ENCODE measurements around the gene MLH3. TPM values are rescaled to one million over a fixed set of nuclear protein-coding genes. Genes with fewer than 3 reads are reported as not detected.

Gene MLH3
- total and polyA plus RNA-seq, 2 donors (not counting 1 experiment from before 2014, with no cell fraction given) = 12.2 to 53.8 TPM

GRCh38 chr14:75015496-75015895, 35.8 kb downstream of the MLH3 start:
- no peaks in the 10 kb centered on the region for H4K20me1 ChIP-seq (ENCODE audit: control insufficient read depth, extremely low read depth, insufficient read depth, low read length)
- TF ChIP-seq CTCF (conservative IDR thresholded peaks at IDR 0.05 in 1 of 2, IDR thresholded peaks at IDR 0.05 in 1 of 2; ENCODE audit: low read depth in 1 of 2, low read length in 2 of 2) = no peak
- no peak for TF ChIP-seq EZH2 (IDR thresholded peaks at IDR 0.05; ENCODE audit: low read length, missing control alignments)
- peaks cover 9% of the 10 kb centered on the region for H3K4me1 ChIP-seq (ENCODE audit: control insufficient read depth, extremely low read depth, insufficient read depth, low read length)

GRCh38 chr14:75013290-75013689, 38.0 kb downstream of the MLH3 start:
- no peak overlapping the region for H3K9ac ChIP-seq (ENCODE audit: insufficient read depth, low read length)
- H3K27ac ChIP-seq (ENCODE audit: insufficient read depth, low read length) = no peak overlapping the region
- peaks cover 9% of the 10 kb centered on the region for H3K4me1 ChIP-seq (ENCODE audit: control insufficient read depth, extremely low read depth, insufficient read depth, low read length)
- peaks cover 10% of the 10 kb centered on the region for H3K36me3 ChIP-seq (ENCODE audit: control insufficient read depth, insufficient read depth, low read length)
- no peak overlapping the region for H3K4me2 ChIP-seq (ENCODE audit: extremely low read depth, insufficient read depth, low read length)
- no peaks in the 10 kb centered on the region for H3K79me2 ChIP-seq (ENCODE audit: control insufficient read depth, insufficient read depth, low read length)
- H2AFZ ChIP-seq (ENCODE audit: low read length) = no peak overlapping the region
- H3K27me3 ChIP-seq (ENCODE audit: control insufficient read depth, insufficient read depth, low read length) = no peaks in the 10 kb centered on the region
- no peaks in the 10 kb centered on the region for H4K20me1 ChIP-seq (ENCODE audit: control insufficient read depth, extremely low read depth, insufficient read depth, low read length)
- H3K4me3 ChIP-seq (replicated peaks in 1 of 4; ENCODE audit: control extremely low read depth in 1 of 4, insufficient read depth in 1 of 4, low read depth in 3 of 4, low read length in 4 of 4) = no peak overlapping the region
- DNase-seq (ENCODE audit: low read depth in 2 of 2) = no peak
- no peaks in the 10 kb centered on the region for H3K9me3 ChIP-seq (ENCODE audit: control insufficient read depth, insufficient read depth, low read depth, low read length)
- TF ChIP-seq EZH2 (IDR thresholded peaks at IDR 0.05; ENCODE audit: low read length, missing control alignments) (no peak), CTCF (conservative IDR thresholded peaks at IDR 0.05 in 1 of 2, IDR thresholded peaks at IDR 0.05 in 1 of 2; ENCODE audit: low read depth in 1 of 2, low read length in 2 of 2) (no peak)

More at GRCh38 chr14:75015496-75015895, 35.8 kb downstream of the MLH3 start:
- no peak for DNase-seq (ENCODE audit: low read depth in 2 of 2)
- Histone ChIP-seq H3K4me3 (replicated peaks in 1 of 4; ENCODE audit: control extremely low read depth in 1 of 4, insufficient read depth in 1 of 4, low read depth in 3 of 4, low read length in 4 of 4) (no peak overlapping the region), H3K4me2 (ENCODE audit: extremely low read depth, insufficient read depth, low read length) (no peak overlapping the region), H3K9me3 (ENCODE audit: control insufficient read depth, insufficient read depth, low read depth, low read length) (no peaks in the 10 kb centered on the region), H3K79me2 (ENCODE audit: control insufficient read depth, insufficient read depth, low read length) (no peaks in the 10 kb centered on the region), H3K27ac (ENCODE audit: insufficient read depth, low read length) (no peak overlapping the region), H3K36me3 (ENCODE audit: control insufficient read depth, insufficient read depth, low read length) (peaks cover 9% of the 10 kb centered on the region), H3K9ac (ENCODE audit: insufficient read depth, low read length) (no peak overlapping the region), H3K27me3 (ENCODE audit: control insufficient read depth, insufficient read depth, low read length) (no peaks in the 10 kb centered on the region), H2AFZ (ENCODE audit: low read length) (no peak overlapping the region)

GRCh38 chr14:75011356-75011994, 39.8 kb downstream of the MLH3 start:
- Histone ChIP-seq H4K20me1 (ENCODE audit: control insufficient read depth, extremely low read depth, insufficient read depth, low read length) (no peaks in the 10 kb centered on the region), H3K36me3 (ENCODE audit: control insufficient read depth, insufficient read depth, low read length) (peaks cover 7% of the 10 kb centered on the region), H3K79me2 (ENCODE audit: control insufficient read depth, insufficient read depth, low read length) (no peaks in the 10 kb centered on the region), H3K4me2 (ENCODE audit: extremely low read depth, insufficient read depth, low read length) (peak overlapping the region; percentile 56), H3K9me3 (ENCODE audit: control insufficient read depth, insufficient read depth, low read depth, low read length) (no peaks in the 10 kb centered on the region), H2AFZ (ENCODE audit: low read length) (no peak overlapping the region), H3K9ac (ENCODE audit: insufficient read depth, low read length) (no peak overlapping the region), H3K27me3 (ENCODE audit: control insufficient read depth, insufficient read depth, low read length) (no peaks in the 10 kb centered on the region), H3K4me3 (replicated peaks in 1 of 4; ENCODE audit: control extremely low read depth in 1 of 4, insufficient read depth in 1 of 4, low read depth in 3 of 4, low read length in 4 of 4) (no peak overlapping the region), H3K4me1 (ENCODE audit: control insufficient read depth, extremely low read depth, insufficient read depth, low read length) (peaks cover 9% of the 10 kb centered on the region), H3K27ac (ENCODE audit: insufficient read depth, low read length) (peak overlapping the region; percentile 36)
- DNase-seq (ENCODE audit: low read depth in 2 of 2) = peak; percentile 69 to 82
- TF ChIP-seq CTCF (conservative IDR thresholded peaks at IDR 0.05 in 1 of 2, IDR thresholded peaks at IDR 0.05 in 1 of 2; ENCODE audit: low read depth in 1 of 2, low read length in 2 of 2) (no peak), EZH2 (IDR thresholded peaks at IDR 0.05; ENCODE audit: low read length, missing control alignments) (no peak)

Measured in fibroblast of lung (primary cell).